ENCODE measurements around the gene SFSWAP. TPM values are rescaled to one million over a fixed set of nuclear protein-coding genes. Genes with fewer than 3 reads are reported as not detected.

Gene SFSWAP
- total RNA-seq, 3 donors from 2014 or later = 34.5 to 52.7 (median 50.7) TPM

GRCh38 chr12:131794573-131794972 lies 83.7 kb downstream of the SFSWAP start:
- intact Hi-C loops (cut with DNase I, micrococcal nuclease) = no loop called here
- Histone ChIP-seq H3K36me3 (ENCODE audit: low read depth) (peaks cover 4% of the 10 kb centered on the region), H3K4me3 (no peak overlapping the region), H3K9me3 (no peaks in the 10 kb centered on the region), H3K4me1 (ENCODE audit: low read depth) (no peaks in the 10 kb centered on the region)
- no peak for ATAC-seq
- DNase-seq = no peak
- TF ChIP-seq CTCF (IDR thresholded peaks at IDR 0.05) = no peak

GRCh38 chr12:131795064-131795463 lies 84.2 kb downstream of the SFSWAP start:
- Histone ChIP-seq H3K4me3 (no peak overlapping the region), H3K9me3 (no peaks in the 10 kb centered on the region), H3K36me3 (ENCODE audit: low read depth) (peaks cover 4% of the 10 kb centered on the region), H3K4me1 (ENCODE audit: low read depth) (no peaks in the 10 kb centered on the region)
- DNase-seq = no peak
- intact Hi-C loops (cut with DNase I, micrococcal nuclease) = no loop called here
- no peak for TF ChIP-seq CTCF (IDR thresholded peaks at IDR 0.05)
- ATAC-seq = no peak

- Histone ChIP-seq H3K4me1 (ENCODE audit: low read depth) (no peaks in the 10 kb centered on the region), H3K4me3 (no peak overlapping the region), H3K36me3 (ENCODE audit: low read depth) (peaks cover 4% of the 10 kb centered on the region), H3K9me3 (no peaks in the 10 kb centered on the region)
- TF ChIP-seq CTCF (IDR thresholded peaks at IDR 0.05) = no peak
- ATAC-seq (no peak), DNase-seq (no peak)
- intact Hi-C loops (cut with DNase I, micrococcal nuclease) = no loop called here
These were observed 85.0 kb downstream of the SFSWAP start for GRCh38 chr12:131795690-131796410.

GRCh38 chr12:131796411-131796736 lies 85.5 kb downstream of the SFSWAP start:
- no peak overlapping the region for H3K4me3 ChIP-seq
- H3K36me3 ChIP-seq (ENCODE audit: low read depth) = peaks cover 4% of the 10 kb centered on the region
- intact Hi-C loops (cut with DNase I, micrococcal nuclease) = no loop called here
- H3K4me1 ChIP-seq (ENCODE audit: low read depth) = no peaks in the 10 kb centered on the region
- no peak for TF ChIP-seq CTCF (IDR thresholded peaks at IDR 0.05)
- ATAC-seq = no peak
- DNase-seq = no peak
- H3K9me3 ChIP-seq = no peaks in the 10 kb centered on the region

- Histone ChIP-seq H3K36me3 (ENCODE audit: low read depth) (peaks cover 4% of the 10 kb centered on the region), H3K9me3 (no peaks in the 10 kb centered on the region), H3K4me1 (ENCODE audit: low read depth) (no peaks in the 10 kb centered on the region), H3K4me3 (no peak overlapping the region)
- TF ChIP-seq CTCF (IDR thresholded peaks at IDR 0.05) = no peak
- DNase-seq (no peak), ATAC-seq (no peak)
- intact Hi-C loops (cut with DNase I, micrococcal nuclease) = no loop called here
These were observed 86.1 kb downstream of the SFSWAP start for GRCh38 chr12:131796754-131797587.

Measured in mucosa of descending colon (tissue), 3 donors.